Esophagus squamous epithelium (tissue), 4 donors: ENCODE measurements around the gene ULK4.

ENCODE experiments used
- POLR2A ChIP-seq, 4 donors: fragments of 450-650 bp; IDR thresholded peaks; one replicate each; pipeline ENCODE4 v1.6.1; 2017; ENCODE audit warnings: antibody characterized with exemption in 4 of 4, mild to moderate bottlenecking in 4 of 4, moderate library complexity in 3 of 4
- TF ChIP-seq, protein P1 (sequence below), 6 experiments: fragments of 450-650 bp in 4 of 6; fragments of 200-600 bp in 2 of 6; sonication (generic) in 2 of 6; IDR thresholded peaks; one replicate each; pipeline ENCODE4 v1.5.1; 2016 to 2019; ENCODE audit warnings: antibody characterized with exemption in 6 of 6, mild to moderate bottlenecking in 4 of 6, moderate library complexity in 4 of 6

DNA sequence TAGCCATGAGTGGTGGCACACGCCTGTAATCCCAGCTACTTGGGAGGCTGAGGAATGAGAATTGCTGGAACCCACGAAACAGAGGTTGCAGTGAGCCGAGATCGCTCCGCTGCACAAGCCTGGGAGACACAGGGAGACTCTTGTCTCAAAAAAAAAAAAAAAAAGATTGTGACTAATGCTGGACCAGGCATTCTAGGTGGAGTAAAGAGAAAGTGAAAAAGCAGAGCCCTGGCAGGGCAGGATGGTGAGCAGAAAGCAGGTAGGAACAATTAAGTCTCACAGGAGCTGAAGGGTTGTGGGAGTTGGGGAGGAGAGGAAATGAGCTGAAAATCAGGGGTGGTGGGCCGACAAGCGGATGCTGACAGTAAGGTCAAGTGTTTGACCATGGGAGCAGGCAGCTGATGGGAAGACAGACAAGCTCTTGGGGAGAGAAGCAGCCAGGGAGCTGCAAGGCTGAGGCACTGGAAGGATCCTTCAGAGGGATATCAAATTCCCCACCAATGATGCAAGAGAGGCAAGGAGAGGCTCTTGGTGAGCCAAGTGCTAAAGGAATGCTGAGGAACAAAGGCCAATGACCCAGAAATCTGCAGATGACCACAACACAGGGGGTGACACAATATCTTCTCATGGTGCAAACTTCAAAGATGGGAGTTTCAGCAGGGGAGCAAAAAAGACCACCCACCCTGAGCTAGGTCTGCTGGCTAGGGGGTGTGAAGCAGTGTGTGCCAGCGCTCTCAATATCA, 251.1 kb downstream of the ULK4 start:
- TF ChIP-seq, protein P1, sequence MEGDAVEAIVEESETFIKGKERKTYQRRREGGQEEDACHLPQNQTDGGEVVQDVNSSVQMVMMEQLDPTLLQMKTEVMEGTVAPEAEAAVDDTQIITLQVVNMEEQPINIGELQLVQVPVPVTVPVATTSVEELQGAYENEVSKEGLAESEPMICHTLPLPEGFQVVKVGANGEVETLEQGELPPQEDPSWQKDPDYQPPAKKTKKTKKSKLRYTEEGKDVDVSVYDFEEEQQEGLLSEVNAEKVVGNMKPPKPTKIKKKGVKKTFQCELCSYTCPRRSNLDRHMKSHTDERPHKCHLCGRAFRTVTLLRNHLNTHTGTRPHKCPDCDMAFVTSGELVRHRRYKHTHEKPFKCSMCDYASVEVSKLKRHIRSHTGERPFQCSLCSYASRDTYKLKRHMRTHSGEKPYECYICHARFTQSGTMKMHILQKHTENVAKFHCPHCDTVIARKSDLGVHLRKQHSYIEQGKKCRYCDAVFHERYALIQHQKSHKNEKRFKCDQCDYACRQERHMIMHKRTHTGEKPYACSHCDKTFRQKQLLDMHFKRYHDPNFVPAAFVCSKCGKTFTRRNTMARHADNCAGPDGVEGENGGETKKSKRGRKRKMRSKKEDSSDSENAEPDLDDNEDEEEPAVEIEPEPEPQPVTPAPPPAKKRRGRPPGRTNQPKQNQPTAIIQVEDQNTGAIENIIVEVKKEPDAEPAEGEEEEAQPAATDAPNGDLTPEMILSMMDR (IDR thresholded peaks at IDR 0.05), result no peak
- TF ChIP-seq POLR2A (IDR thresholded peaks at IDR 0.05), result no peak
